Bronchial epithelial cell (primary cell): Measurements from ENCODE around the gene DOK7. TPM values are rescaled to one million over a fixed set of nuclear protein-coding genes. Genes with fewer than 3 reads are reported as not detected.
"Not testable (repeated sequence)": the region's sequence is repeated elsewhere in the genome, so short reads cannot be mapped to it uniquely, and the experiment has no call there.

Experiments
- DNase-seq: peaks from one replicate; pipeline ENCODE4 v3.0.0-alpha.2; 2010; ENCODE audit warnings: low read depth
- FAIRE-seq: peaks from 2 replicates; lab custom pipeline; 2011; peaks lifted over from hg19 to GRCh38; lab: Jason Lieb, UNC
- H3K27me3 ChIP-seq: 2 replicates; pipeline ENCODE4 v1.5.1; 2011; ENCODE audit warnings: low read length; ENCODE audit not compliant: control insufficient read depth, insufficient read depth
- H3K36me3 ChIP-seq: 2 replicates; pipeline ENCODE4 v1.5.1; 2011; ENCODE audit warnings: low read length; ENCODE audit not compliant: control insufficient read depth, insufficient read depth
- H3K4me3 ChIP-seq: 2 replicates; pipeline ENCODE4 v1.5.1; 2011; ENCODE audit warnings: mild to moderate bottlenecking, low read depth, low read length, control low read depth
- total RNA-seq: library from RNA; depleted of rRNA; stranded (reverse); fragments of >200 nt; gene quantifications from 2 replicates; pipeline ENCODE4 v1.2.1, GENCODE V29; 2014
- TF ChIP-seq, protein P1 (sequence below): IDR thresholded peaks from 2 replicates; pipeline ENCODE4 v1.5.1; 2011; ENCODE audit warnings: mild to moderate bottlenecking, moderate library complexity, low read length, control low read depth, inconsistent platforms; ENCODE audit not compliant: insufficient read depth, severe bottlenecking

DOK7 gene
- total RNA-seq, 1 donor from 2014 or later, result 4.2 TPM

DNA sequence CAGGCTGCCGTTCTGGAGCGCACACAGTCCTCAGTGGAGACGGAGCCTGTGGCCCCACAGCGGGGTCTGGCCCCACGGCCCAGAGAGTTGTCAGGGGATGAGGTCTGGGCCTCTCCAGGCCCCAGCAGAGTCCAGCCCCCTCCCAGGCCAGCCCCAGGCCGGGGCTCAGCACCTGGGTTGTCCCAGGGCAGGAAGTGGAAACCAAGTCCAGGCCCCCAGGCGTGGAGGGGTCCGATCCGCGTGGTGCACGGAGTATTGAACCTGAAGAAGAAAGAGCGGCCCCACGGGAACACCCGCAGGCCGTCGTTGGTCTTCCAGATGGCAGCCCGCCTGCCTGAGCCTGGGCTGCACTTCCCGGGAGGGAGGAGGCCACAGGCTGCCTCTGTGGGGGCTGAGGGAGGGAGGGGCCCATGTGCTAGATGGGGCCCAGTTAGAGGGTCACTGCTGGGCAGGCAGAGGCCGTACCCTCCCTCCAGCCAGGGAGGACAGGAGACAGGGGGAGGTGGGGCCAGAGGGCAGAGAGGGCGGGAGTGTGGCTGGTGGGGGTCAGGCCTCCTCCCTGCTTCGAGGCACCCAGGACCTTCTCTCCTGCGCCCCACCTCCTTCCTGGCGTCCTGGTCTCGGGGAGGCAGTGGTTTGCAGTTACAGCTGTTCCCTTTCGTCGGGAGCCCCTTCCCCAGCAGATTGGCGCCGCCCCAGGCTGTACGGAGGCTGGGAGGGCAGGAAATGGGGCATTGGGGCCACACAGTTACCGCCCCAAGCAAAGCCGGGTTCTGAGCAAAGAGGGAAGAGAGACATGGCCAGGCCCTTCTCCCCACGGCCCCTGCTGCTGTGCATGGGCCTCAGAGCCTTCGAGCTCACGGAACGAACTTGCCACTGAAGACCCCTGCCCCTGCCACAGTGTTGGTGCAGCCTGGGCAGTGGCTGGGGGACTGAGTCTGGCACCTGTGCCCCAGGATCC, 13.3 kb upstream of the DOK7 start:
- TF ChIP-seq, protein P1, sequence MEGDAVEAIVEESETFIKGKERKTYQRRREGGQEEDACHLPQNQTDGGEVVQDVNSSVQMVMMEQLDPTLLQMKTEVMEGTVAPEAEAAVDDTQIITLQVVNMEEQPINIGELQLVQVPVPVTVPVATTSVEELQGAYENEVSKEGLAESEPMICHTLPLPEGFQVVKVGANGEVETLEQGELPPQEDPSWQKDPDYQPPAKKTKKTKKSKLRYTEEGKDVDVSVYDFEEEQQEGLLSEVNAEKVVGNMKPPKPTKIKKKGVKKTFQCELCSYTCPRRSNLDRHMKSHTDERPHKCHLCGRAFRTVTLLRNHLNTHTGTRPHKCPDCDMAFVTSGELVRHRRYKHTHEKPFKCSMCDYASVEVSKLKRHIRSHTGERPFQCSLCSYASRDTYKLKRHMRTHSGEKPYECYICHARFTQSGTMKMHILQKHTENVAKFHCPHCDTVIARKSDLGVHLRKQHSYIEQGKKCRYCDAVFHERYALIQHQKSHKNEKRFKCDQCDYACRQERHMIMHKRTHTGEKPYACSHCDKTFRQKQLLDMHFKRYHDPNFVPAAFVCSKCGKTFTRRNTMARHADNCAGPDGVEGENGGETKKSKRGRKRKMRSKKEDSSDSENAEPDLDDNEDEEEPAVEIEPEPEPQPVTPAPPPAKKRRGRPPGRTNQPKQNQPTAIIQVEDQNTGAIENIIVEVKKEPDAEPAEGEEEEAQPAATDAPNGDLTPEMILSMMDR, result no peak
- no peaks in the 10 kb centered on the region for H3K27me3 ChIP-seq
- no peaks in the 10 kb centered on the region for H3K36me3 ChIP-seq
- no peak overlapping the region for H3K4me3 ChIP-seq
- DNase-seq (no peak), FAIRE-seq (no peak)

DNA sequence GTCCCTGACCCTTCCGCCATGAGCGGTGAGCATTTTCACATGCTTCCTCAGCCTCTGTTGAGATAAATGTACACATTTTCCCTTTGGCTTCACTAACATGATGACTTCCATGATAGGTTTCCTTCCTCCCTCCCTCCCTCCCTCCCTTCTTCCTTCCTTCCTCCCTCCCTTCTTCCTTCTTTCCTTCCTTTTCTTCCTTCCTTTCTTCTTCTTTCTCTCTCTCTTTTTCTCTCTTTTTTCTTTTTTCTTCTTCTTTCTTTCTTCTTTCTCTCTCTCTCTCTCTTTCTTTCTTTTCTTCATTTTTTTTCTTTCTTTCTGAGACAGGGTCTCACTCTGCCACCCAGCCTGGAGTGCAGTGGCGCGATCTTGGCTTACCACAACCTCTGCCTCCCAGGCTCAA, 12.5 kb upstream of the DOK7 start:
- no peak overlapping the region for H3K4me3 ChIP-seq
- H3K27me3 ChIP-seq, result no peaks in the 10 kb centered on the region
- DNase-seq (no peak), FAIRE-seq (no peak)
- TF ChIP-seq, protein P1, result no peak
- no peaks in the 10 kb centered on the region for H3K36me3 ChIP-seq

DNA sequence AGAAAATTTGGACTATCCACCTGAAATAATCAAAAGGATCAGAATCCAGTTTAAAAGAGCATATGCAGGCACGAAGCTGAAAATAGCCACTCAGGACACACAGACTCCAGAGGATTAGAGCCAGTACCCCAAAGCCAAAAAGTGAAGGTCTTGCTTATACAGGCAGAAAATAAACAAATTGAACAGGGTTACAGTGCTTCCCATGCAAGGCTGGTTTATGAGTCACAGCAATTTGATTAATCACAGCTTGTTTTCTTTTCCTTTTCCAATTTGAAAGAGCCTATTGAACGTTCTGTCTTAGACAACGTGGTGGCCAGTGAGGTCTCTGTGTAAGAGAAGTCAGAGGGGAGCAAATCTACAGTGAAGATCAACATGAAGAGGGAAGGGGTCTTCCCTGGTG, 11.2 kb upstream of the DOK7 start:
- peak; percentile 85 for FAIRE-seq

DNA sequence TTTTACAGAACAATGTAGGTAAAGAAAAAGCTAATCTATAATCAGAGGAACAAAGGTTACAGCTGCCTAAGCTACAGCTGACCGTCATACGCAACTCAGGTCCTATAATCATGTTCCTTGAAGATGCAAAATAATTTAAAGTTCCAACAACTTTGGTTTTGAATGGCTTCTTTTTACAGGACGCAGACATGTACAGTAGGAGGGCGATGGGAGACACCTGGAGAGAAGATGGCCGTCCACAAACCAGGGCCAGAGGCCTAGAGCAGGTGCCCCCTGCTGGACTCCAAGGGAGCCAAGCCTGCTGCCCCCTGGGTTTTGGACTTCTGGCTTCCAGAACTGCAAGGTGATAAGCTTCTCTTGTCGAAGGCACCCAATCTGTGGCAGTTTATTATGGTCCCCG, 10.7 kb upstream of the DOK7 start:
- Histone ChIP-seq H3K4me3 (no peak overlapping the region), H3K36me3 (no peaks in the 10 kb centered on the region), H3K27me3 (no peaks in the 10 kb centered on the region)
- TF ChIP-seq, protein P1, result peak; percentile 12
- no peak for DNase-seq
- FAIRE-seq, result no peak

More for the DNA sequence above, 11.2 kb upstream of the DOK7 start:
- Histone ChIP-seq H3K36me3 (no peaks in the 10 kb centered on the region), H3K27me3 (no peaks in the 10 kb centered on the region), H3K4me3 (no peak overlapping the region)
- peak; percentile 69 for DNase-seq
- TF ChIP-seq, protein P1, result no peak

DNA sequence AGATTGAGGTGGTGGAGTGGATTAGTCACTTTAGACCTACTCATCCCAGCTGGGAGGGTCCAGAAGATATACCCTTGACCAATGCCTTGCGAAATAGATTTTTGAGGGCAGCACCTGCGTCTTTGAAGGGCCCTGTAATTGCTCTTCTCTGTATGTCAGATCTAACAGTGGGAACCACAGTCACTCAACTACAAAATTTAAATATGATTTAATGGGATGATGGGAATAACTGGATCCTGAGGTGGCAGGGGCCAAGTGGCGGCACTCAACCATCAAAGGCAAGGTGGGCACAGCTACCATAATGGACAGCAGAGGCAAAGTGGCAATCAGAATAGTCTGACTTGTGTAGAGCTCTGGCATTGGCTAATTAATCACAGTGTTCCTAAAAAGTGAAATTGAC, 7.5 kb upstream of the DOK7 start:
- H3K36me3 ChIP-seq, DNase-seq, FAIRE-seq, H3K4me3 ChIP-seq: not testable (repeated sequence)
- peaks cover 13% of the 10 kb centered on the region for H3K27me3 ChIP-seq

DNA sequence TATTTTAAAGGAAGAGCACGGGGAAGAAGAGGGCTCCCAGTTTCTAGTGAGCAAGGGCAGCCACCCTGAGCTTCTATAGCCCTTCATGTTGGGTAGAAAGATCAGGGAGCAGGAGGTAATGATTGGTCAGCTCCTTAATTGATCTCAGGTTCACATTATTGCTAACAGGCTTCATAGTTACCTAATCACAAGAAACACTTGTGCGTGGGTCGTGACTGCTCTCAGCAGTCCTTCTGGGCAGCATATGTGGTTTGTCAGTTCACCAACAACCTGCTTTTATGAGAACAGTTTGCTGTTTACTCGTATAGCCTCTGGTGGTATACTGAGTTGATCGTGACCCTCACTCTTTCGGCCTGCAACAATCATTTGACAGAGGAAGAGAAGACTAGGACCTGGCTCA, 4.7 kb upstream of the DOK7 start:
- TF ChIP-seq, protein P1, result no peak
- no peak for FAIRE-seq

DNA sequence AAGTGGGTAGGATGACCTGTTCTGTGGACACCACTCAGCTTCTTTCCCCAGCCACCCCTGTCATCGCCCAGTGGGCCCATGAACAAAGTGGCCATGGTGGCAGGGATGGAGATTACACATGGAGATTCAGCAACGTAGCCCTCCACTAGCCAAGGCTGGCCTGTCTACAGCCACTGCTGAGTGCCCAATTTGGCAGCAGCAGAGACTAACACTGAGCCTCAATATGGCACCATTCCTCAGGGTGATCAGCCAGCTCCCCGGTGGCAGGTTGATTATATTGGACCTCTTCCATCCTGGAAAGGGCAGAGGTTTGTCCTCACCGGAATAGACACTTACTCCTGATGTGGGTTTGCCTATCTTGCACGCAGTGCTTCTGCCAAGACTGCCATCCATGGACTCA, 4.0 kb upstream of the DOK7 start:
- H3K4me3 ChIP-seq, FAIRE-seq, DNase-seq, H3K36me3 ChIP-seq: not testable (repeated sequence)
- H3K27me3 ChIP-seq, result peaks cover 27% of the 10 kb centered on the region

More for the DNA sequence above, 4.7 kb upstream of the DOK7 start:
- Histone ChIP-seq H3K27me3 (peaks cover 22% of the 10 kb centered on the region), H3K36me3 (no peaks in the 10 kb centered on the region), H3K4me3 (no peak overlapping the region)
- DNase-seq, result no peak
